Measurements from ENCODE around the gene PIWIL1. TPM values are rescaled to one million over a fixed set of nuclear protein-coding genes. Genes with fewer than 3 reads are reported as not detected.
A peak's percentile ranks its signal among the peaks of the same experiment; 100 is the strongest.

Gene PIWIL1
- total RNA-seq, 4 donors from 2014 or later: 1.3 TPM; not detected in 3

GRCh38 chr12:130356222-130356621 is 18.5 kb downstream of the PIWIL1 start:
- intact Hi-C loops (cut with DNase I; ENCODE audit: low total_unique reads): no loop called here
- H3K4me3 ChIP-seq (ENCODE audit: low read depth, poor library complexity, severe bottlenecking): no peak overlapping the region
- no peak for TF ChIP-seq POLR2A (IDR thresholded peaks at IDR 0.05)
- TF ChIP-seq CTCF (IDR thresholded peaks at IDR 0.05): no peak
- WGBS, 2 donors: 72 to 74% methylated on average over 8 of the region's 8 CpGs
- DNase-seq (ENCODE audit: low spot score in 2 of 2): peak in 1 of 2 donors; percentile 26

GRCh38 chr12:130357241-130357640 is 19.6 kb downstream of the PIWIL1 start:
- DNase-seq (ENCODE audit: low spot score in 2 of 2): no peak
- H3K4me3 ChIP-seq (ENCODE audit: low read depth, poor library complexity, severe bottlenecking): no peak overlapping the region
- TF ChIP-seq CTCF (IDR thresholded peaks at IDR 0.05) (no peak), POLR2A (IDR thresholded peaks at IDR 0.05) (no peak)
- intact Hi-C loops (cut with DNase I; ENCODE audit: low total_unique reads): no loop called here
- WGBS, 2 donors: 51 to 55% methylated on average over 8 of the region's 8 CpGs

- DNase-seq (ENCODE audit: low spot score in 2 of 2): no peak
- 42 to 53% methylated on average over 14 of the region's 14 CpGs for WGBS, 2 donors
- no peak overlapping the region for H3K4me3 ChIP-seq (ENCODE audit: low read depth, poor library complexity, severe bottlenecking)
- intact Hi-C loops (cut with DNase I; ENCODE audit: low total_unique reads): no loop called here
- no peak for TF ChIP-seq POLR2A (IDR thresholded peaks at IDR 0.05)
- no peak for TF ChIP-seq CTCF (IDR thresholded peaks at IDR 0.05)
Observed at GRCh38 chr12:130357729-130358330, 20.1 kb downstream of the PIWIL1 start.

- intact Hi-C loops (cut with DNase I; ENCODE audit: low total_unique reads): no loop called here
- WGBS, 2 donors: 60 to 71% methylated on average over 5 of the region's 5 CpGs
- TF ChIP-seq POLR2A (IDR thresholded peaks at IDR 0.05) (no peak), CTCF (IDR thresholded peaks at IDR 0.05) (no peak)
- no peak for DNase-seq (ENCODE audit: low spot score in 2 of 2)
- H3K4me3 ChIP-seq (ENCODE audit: low read depth, poor library complexity, severe bottlenecking): no peak overlapping the region
Observed at GRCh38 chr12:130362060-130362459, 24.4 kb downstream of the PIWIL1 start.

GRCh38 chr12:130364578-130364977 is 26.9 kb downstream of the PIWIL1 start:
- intact Hi-C loops (cut with DNase I; ENCODE audit: low total_unique reads): no loop called here
- 80 to 86% methylated on average over 2 of the region's 2 CpGs for WGBS, 2 donors
- no peak for DNase-seq (ENCODE audit: low spot score in 2 of 2)
- H3K4me3 ChIP-seq (ENCODE audit: low read depth, poor library complexity, severe bottlenecking): no peak overlapping the region
- no peak for TF ChIP-seq POLR2A (IDR thresholded peaks at IDR 0.05)

- WGBS, 2 donors: 81 to 82% methylated on average over 7 of the region's 7 CpGs
- intact Hi-C loops (cut with DNase I; ENCODE audit: low total_unique reads): no loop called here
- no peak for TF ChIP-seq POLR2A (IDR thresholded peaks at IDR 0.05)
- no peak for TF ChIP-seq CTCF (IDR thresholded peaks at IDR 0.05)
Observed at GRCh38 chr12:130366159-130366558, 28.5 kb downstream of the PIWIL1 start.

More at GRCh38 chr12:130366159-130366558, 28.5 kb downstream of the PIWIL1 start:
- no peak overlapping the region for H3K4me3 ChIP-seq (ENCODE audit: low read depth, poor library complexity, severe bottlenecking)
- DNase-seq (ENCODE audit: low spot score in 2 of 2): no peak
